A549 (cell line): Measurements from ENCODE around the gene PITPNM1. TPM values are rescaled to one million over a fixed set of nuclear protein-coding genes. Genes with fewer than 3 reads are reported as not detected.

Source experiments
- ATAC-seq, 2 experiments: fragments of 200-7000 bp in 1 of 2; fragments of >200 bp in 1 of 2; cut with Nextera tagmentation in 1 of 2; cut with Tn5 transposase in 1 of 2; 3 replicates each; pipeline versions ENCODE4 v1.8.0 to v1.9.1; 2018 to 2020; ENCODE audit warnings: mild to moderate bottlenecking in 1 of 2, moderate library complexity in 1 of 2
- CTCF ChIA-PET: fragments of 300-600 bp; sonication (Branson Sonifier 250); formaldehyde crosslinking; extraction: SDS; loops from one replicate; lab custom pipeline; 2021; ENCODE audit warnings: antibody characterized with exemption, inconsistent platforms; lab: Yijun Ruan, JAX
- POLR2A ChIA-PET: fragments of 350-600 bp; formaldehyde crosslinking; extraction: SDS; loops from one replicate; lab custom pipeline; 2021; ENCODE audit warnings: antibody characterized with exemption, inconsistent platforms; lab: Yijun Ruan, JAX
- DNase-seq, 2 experiments: peaks; one replicate each; pipeline versions ENCODE4 v3.0.0 to v3.0.0-alpha.2; 2011 to 2016; ENCODE audit warnings: low read depth in 1 of 2, low spot score in 1 of 2
- FAIRE-seq: peaks from 2 replicates; lab custom pipeline; 2011; peaks lifted over from hg19 to GRCh38; lab: Jason Lieb, UNC
- H3K27ac ChIP-seq, 2 experiments: fragments of >200 bp; sonication (Bioruptor Twin); formaldehyde crosslinking; 3 replicates each; pipeline ENCODE4 v1.5.1; 2016 to 2017
- H3K4me1 ChIP-seq: fragments of >200 bp; sonication (Bioruptor Twin); formaldehyde crosslinking; 3 replicates; pipeline ENCODE4 v1.6.1; 2016
- H3K4me2 ChIP-seq: fragments of >200 bp; sonication (Bioruptor Twin); formaldehyde crosslinking; 3 replicates; pipeline ENCODE4 v1.6.1; 2016
- H3K4me3 ChIP-seq: fragments of >200 bp; sonication (Bioruptor Twin); formaldehyde crosslinking; 3 replicates; pipeline ENCODE4 v1.5.1; 2016
- H3K9me3 ChIP-seq: fragments of >200 bp; sonication (Bioruptor Twin); formaldehyde crosslinking; 3 replicates; pipeline ENCODE4 v1.6.1; 2016
- CBX8 ChIP-seq: fragments of 200-600 bp; sonication (generic); IDR thresholded peaks from 2 replicates; pipeline ENCODE4 v1.6.1; 2016
- CEBPB ChIP-seq, 2 experiments: fragments of >200 bp in 1 of 2; sonication (Bioruptor Twin) in 1 of 2; formaldehyde crosslinking in 1 of 2; IDR thresholded peaks; 2 replicates each; pipeline ENCODE4 v1.6.1; 2012 to 2016
- CHD2 ChIP-seq: fragments of 150-350 bp; IDR thresholded peaks from 2 replicates; pipeline ENCODE4 v1.6.1; 2014; ENCODE audit warnings: low read length; ENCODE audit not compliant: partially characterized antibody
- CHD4 ChIP-seq: fragments of 200-600 bp; sonication (generic); IDR thresholded peaks from 2 replicates; pipeline ENCODE4 v1.6.1; 2016; ENCODE audit warnings: antibody characterized with exemption, mild to moderate bottlenecking, borderline replicate concordance
- EHF ChIP-seq: fragments of 250-450 bp; sonication (Bioruptor Pico); IDR thresholded peaks from 2 replicates; pipeline ENCODE4 v1.5.0; 2020; ENCODE audit warnings: mild to moderate bottlenecking
- EHMT2 ChIP-seq: fragments of 200-600 bp; sonication (generic); IDR thresholded peaks from 2 replicates; pipeline ENCODE4 v1.6.1; 2016; ENCODE audit warnings: antibody characterized with exemption, low read depth, mild to moderate bottlenecking, moderate library complexity
- EP300 ChIP-seq, 2 experiments: fragments of >200 bp; sonication (Bioruptor Twin); formaldehyde crosslinking; IDR thresholded peaks; 2 replicates in 1 of 2; 3 replicates in 1 of 2; pipeline ENCODE4 v1.6.1; 2016 to 2017
- FOSB ChIP-seq: fragments of 250-450 bp; sonication (Bioruptor Pico); IDR thresholded peaks from 2 replicates; pipeline ENCODE4 v1.5.0; 2020; ENCODE audit warnings: mild to moderate bottlenecking, moderate library complexity
- FOSL2 ChIP-seq, 2 experiments: fragments of 450-650 bp in 1 of 2; fragments of >200 bp in 1 of 2; sonication (Bioruptor Twin) in 1 of 2; formaldehyde crosslinking; IDR thresholded peaks; 2 replicates each; pipeline versions ENCODE4 v1.5.0 to v1.6.1; 2016 to 2020; ENCODE audit warnings: mild to moderate bottlenecking in 1 of 2, moderate library complexity in 1 of 2
- GATA3 ChIP-seq: IDR thresholded peaks from 2 replicates; pipeline ENCODE4 v1.6.1; 2012; ENCODE audit warnings: borderline replicate concordance
- HDAC2 ChIP-seq: fragments of 200-600 bp; sonication (generic); IDR thresholded peaks from 2 replicates; pipeline ENCODE4 v1.6.1; 2016
- HEYL ChIP-seq: fragments of 250-450 bp; sonication (Bioruptor Pico); IDR thresholded peaks from 2 replicates; pipeline ENCODE4 v1.8.0; 2021; ENCODE audit warnings: mild to moderate bottlenecking, moderate library complexity
- HOXA7 ChIP-seq: fragments of 250-450 bp; sonication (Bioruptor Pico); IDR thresholded peaks from 2 replicates; pipeline ENCODE4 v1.5.0; 2020; ENCODE audit warnings: mild to moderate bottlenecking, moderate library complexity
- HOXB13 ChIP-seq: fragments of 250-450 bp; sonication (Bioruptor Pico); IDR thresholded peaks from 2 replicates; pipeline ENCODE4 v1.5.0; 2020; ENCODE audit warnings: low read depth, mild to moderate bottlenecking, moderate library complexity
- HOXB5 ChIP-seq: fragments of 250-450 bp; sonication (Bioruptor Pico); IDR thresholded peaks from 2 replicates; pipeline ENCODE4 v1.5.0; 2020; ENCODE audit warnings: mild to moderate bottlenecking, moderate library complexity
- JUN ChIP-seq, 2 experiments: fragments of >200 bp; sonication (Bioruptor Twin); formaldehyde crosslinking; IDR thresholded peaks; 2 replicates in 1 of 2; 3 replicates in 1 of 2; pipeline ENCODE4 v1.6.1; 2016 to 2017
- JUNB ChIP-seq: fragments of >200 bp; sonication (Bioruptor Twin); formaldehyde crosslinking; IDR thresholded peaks from 2 replicates; pipeline ENCODE4 v1.6.1; 2016
- KDM1A ChIP-seq: fragments of 200-600 bp; sonication (generic); IDR thresholded peaks from 2 replicates; pipeline ENCODE4 v1.6.1; 2016; ENCODE audit warnings: low read depth, mild to moderate bottlenecking
- MAFK ChIP-seq: fragments of 450-650 bp; IDR thresholded peaks from 2 replicates; pipeline ENCODE4 v1.6.1; 2014; ENCODE audit not compliant: partially characterized antibody
- MYC ChIP-seq: IDR thresholded peaks from 2 replicates; pipeline ENCODE4 v1.6.1; 2012; ENCODE audit warnings: mild to moderate bottlenecking, inconsistent platforms, low read length, improper control_type of control experiment, borderline replicate concordance
- NFE2L2 ChIP-seq: fragments of 150-350 bp; conservative IDR thresholded peaks from 2 replicates; pipeline ENCODE4 v1.6.1; 2014; ENCODE audit warnings: low read length
- NPAS2 ChIP-seq: fragments of 250-450 bp; sonication (Bioruptor Pico); IDR thresholded peaks from 2 replicates; pipeline ENCODE4 v1.8.0; 2022; ENCODE audit warnings: mild to moderate bottlenecking, moderate library complexity, borderline replicate concordance
- NR3C1 ChIP-seq: fragments of >200 bp; sonication (Bioruptor Twin); formaldehyde crosslinking; IDR thresholded peaks from 3 replicates; pipeline ENCODE4 v1.6.1; 2017
- POLR2A ChIP-seq: IDR thresholded peaks from 2 replicates; pipeline ENCODE4 v1.6.1; 2012; ENCODE audit warnings: mild to moderate bottlenecking, low read length
- POLR2AphosphoS2 ChIP-seq: conservative IDR thresholded peaks from 2 replicates; pipeline ENCODE4 v1.6.1; 2012; ENCODE audit warnings: low read length, improper control_type of control experiment, inconsistent platforms
- RARB ChIP-seq: fragments of 250-450 bp; sonication (Bioruptor Pico); IDR thresholded peaks from 2 replicates; pipeline ENCODE4 v1.8.0; 2021; ENCODE audit warnings: mild to moderate bottlenecking, moderate library complexity
- REST ChIP-seq: fragments of 200-600 bp; sonication (generic); IDR thresholded peaks from 2 replicates; pipeline ENCODE4 v1.6.1; 2016; ENCODE audit warnings: antibody characterized with exemption, mild to moderate bottlenecking, moderate library complexity
- RFX5 ChIP-seq: fragments of 450-650 bp; IDR thresholded peaks from 2 replicates; pipeline ENCODE4 v1.7.1; 2014; ENCODE audit warnings: antibody characterized with exemption, mild to moderate bottlenecking, moderate library complexity
- SMC3 ChIP-seq: fragments of >200 bp; sonication (Bioruptor Twin); formaldehyde crosslinking; IDR thresholded peaks from 3 replicates; pipeline ENCODE4 v1.6.1; 2018; ENCODE audit warnings: inconsistent platforms
- SREBF2 ChIP-seq: fragments of 450-650 bp; IDR thresholded peaks from 2 replicates; pipeline ENCODE4 v1.6.1; 2014; ENCODE audit warnings: mild to moderate bottlenecking, moderate library complexity
- TFCP2L1 ChIP-seq: fragments of 250-450 bp; sonication (Bioruptor Pico); IDR thresholded peaks from 2 replicates; pipeline ENCODE4 v1.5.0; 2021; ENCODE audit warnings: mild to moderate bottlenecking
- TP53 ChIP-seq: fragments of 250-450 bp; sonication (Bioruptor Pico); IDR thresholded peaks from 2 replicates; pipeline ENCODE4 v1.5.0; 2021; ENCODE audit warnings: mild to moderate bottlenecking, moderate library complexity
- ZC3H11A ChIP-seq: fragments of 450-650 bp; IDR thresholded peaks from 2 replicates; pipeline ENCODE4 v1.6.1; 2014; ENCODE audit warnings: antibody characterized with exemption, mild to moderate bottlenecking
- ZFP36 ChIP-seq: fragments of 450-650 bp; IDR thresholded peaks from 2 replicates; pipeline ENCODE4 v1.6.1; 2014; ENCODE audit warnings: borderline replicate concordance; ENCODE audit not compliant: partially characterized antibody
- ZSCAN20 ChIP-seq: fragments of 250-450 bp; sonication (Bioruptor Pico); IDR thresholded peaks from 2 replicates; pipeline ENCODE4 v1.8.0; 2022; ENCODE audit warnings: mild to moderate bottlenecking, moderate library complexity
- WGBS: methylation state at CpG from one replicate; pipeline ENCODE4 v1.1.6; 2017; ENCODE audit errors: missing lambda C conversion rate; 5-methylcytosine and 5-hydroxymethylcytosine counted together
- polyA plus RNA-seq, 4 experiments: library from polyadenylated mRNA; depleted of rRNA in 3 of 4; stranded (reverse); fragments of >200 nt; fragmentation: RNase III in 1 of 4; extraction: RNeasy Plus Mini Kit Qiagen cat#74134 plus additional on column Dnase treatment in 1 of 4; gene quantifications; 2 replicates in 3 of 4; 3 replicates in 1 of 4; pipeline ENCODE4 v1.2.3, GENCODE V29; 2011 to 2017
- TF ChIP-seq, protein P1 (sequence below): fragments of >200 bp; sonication (Bioruptor Twin); formaldehyde crosslinking; IDR thresholded peaks from 2 replicates; pipeline ENCODE4 v1.6.1; 2016
- TF ChIP-seq, protein P2 (sequence below): fragments of 150-350 bp; IDR thresholded peaks from 2 replicates; pipeline ENCODE4 v1.6.1; 2014; ENCODE audit warnings: low read depth, mild to moderate bottlenecking, low read length
- TF ChIP-seq, protein P3 (sequence below): fragments of >200 bp; sonication (Bioruptor Twin); formaldehyde crosslinking; IDR thresholded peaks from 3 replicates; pipeline ENCODE4 v1.6.1; 2016

PITPNM1 gene
- polyA plus RNA-seq, 2 of the 4 experiments (the other 2 are of a cell fraction), result 14.2 to 42.0 TPM

- peak; percentile 78 to 82 for ATAC-seq
- Histone ChIP-seq H3K4me1 (peaks cover 34% of the 10 kb centered on the region), H3K27ac (peak overlapping the region; percentile 95 to 99)
- TF ChIP-seq ZC3H11A (no peak), FOSL2 (IDR thresholded peaks at IDR 0.05) (peak; percentile 52; the same call in 1 of the 2 replicates), FOSL2 (CRISPR knock-in tag; IDR thresholded peaks at IDR 0.05) (peak; percentile 97), POLR2AphosphoS2 (no peak), MYC (no peak), NPAS2 (CRISPR knock-in tag) (no peak; the same call in 1 of the 2 replicates), CHD2 (no peak), EHMT2 (no peak), KDM1A (no peak), CHD4 (no peak), JUN (IDR thresholded peaks at IDR 0.05) (peak in 1 of 2 experiments; percentile 35; a peak in 2 of 5 replicates), CEBPB (IDR thresholded peaks at IDR 0.05) (no peak), MAFK (peak; percentile 25), ZSCAN20 (CRISPR knock-in tag) (no peak), RARB (CRISPR knock-in tag) (no peak), HEYL (CRISPR knock-in tag) (no peak), HDAC2 (no peak), HOXB13 (no peak), CBX8 (no peak), NR3C1 (no peak), POLR2A (peak; percentile 61), ZFP36 (no peak), RFX5 (no peak), FOSB (CRISPR knock-in tag) (no peak), REST (no peak), JUNB (peak; percentile 32; the same call in 1 of the 2 replicates), TP53 (CRISPR knock-in tag) (peak; percentile 84; the same call in 1 of the 2 replicates), EHF (CRISPR knock-in tag) (peak; percentile 48; the same call in 1 of the 2 replicates), SREBF2 (no peak), GATA3 (no peak), HOXB5 (CRISPR knock-in tag) (peak; percentile 58), HOXA7 (CRISPR knock-in tag) (no peak), NFE2L2 (no peak), TFCP2L1 (CRISPR knock-in tag) (0 out of 2 replicates have a peak, but pooled peaks have one; percentile 15), SMC3 (no peak; the same call in 2 of the 3 replicates), EP300 (IDR thresholded peaks at IDR 0.05) (no peak; a peak in 1 of 5 replicates)
- TF ChIP-seq, protein P1, sequence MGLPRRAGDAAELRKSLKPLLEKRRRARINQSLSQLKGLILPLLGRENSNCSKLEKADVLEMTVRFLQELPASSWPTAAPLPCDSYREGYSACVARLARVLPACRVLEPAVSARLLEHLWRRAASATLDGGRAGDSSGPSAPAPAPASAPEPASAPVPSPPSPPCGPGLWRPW, result no peak
- TF ChIP-seq, protein P2, sequence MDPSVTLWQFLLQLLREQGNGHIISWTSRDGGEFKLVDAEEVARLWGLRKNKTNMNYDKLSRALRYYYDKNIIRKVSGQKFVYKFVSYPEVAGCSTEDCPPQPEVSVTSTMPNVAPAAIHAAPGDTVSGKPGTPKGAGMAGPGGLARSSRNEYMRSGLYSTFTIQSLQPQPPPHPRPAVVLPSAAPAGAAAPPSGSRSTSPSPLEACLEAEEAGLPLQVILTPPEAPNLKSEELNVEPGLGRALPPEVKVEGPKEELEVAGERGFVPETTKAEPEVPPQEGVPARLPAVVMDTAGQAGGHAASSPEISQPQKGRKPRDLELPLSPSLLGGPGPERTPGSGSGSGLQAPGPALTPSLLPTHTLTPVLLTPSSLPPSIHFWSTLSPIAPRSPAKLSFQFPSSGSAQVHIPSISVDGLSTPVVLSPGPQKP, result no peak
- TF ChIP-seq, protein P3, sequence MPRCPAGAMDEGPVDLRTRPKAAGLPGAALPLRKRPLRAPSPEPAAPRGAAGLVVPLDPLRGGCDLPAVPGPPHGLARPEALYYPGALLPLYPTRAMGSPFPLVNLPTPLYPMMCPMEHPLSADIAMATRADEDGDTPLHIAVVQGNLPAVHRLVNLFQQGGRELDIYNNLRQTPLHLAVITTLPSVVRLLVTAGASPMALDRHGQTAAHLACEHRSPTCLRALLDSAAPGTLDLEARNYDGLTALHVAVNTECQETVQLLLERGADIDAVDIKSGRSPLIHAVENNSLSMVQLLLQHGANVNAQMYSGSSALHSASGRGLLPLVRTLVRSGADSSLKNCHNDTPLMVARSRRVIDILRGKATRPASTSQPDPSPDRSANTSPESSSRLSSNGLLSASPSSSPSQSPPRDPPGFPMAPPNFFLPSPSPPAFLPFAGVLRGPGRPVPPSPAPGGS, result no peak
Observed at GRCh38 chr11:67463680-67464410, 41.3 kb downstream of the PITPNM1 start.

More at GRCh38 chr11:67463680-67464410, 41.3 kb downstream of the PITPNM1 start:
- no peaks in the 10 kb centered on the region for H3K9me3 ChIP-seq
- ChIA-PET POLR2A (interaction anchor here (0.7 to 1.0 kb wide), 2 partner anchors 19 to 110 kb away, joined by 3 to 4 read pairs; partner anchors contain the start of genes AIP and POLD4), CTCF (interaction anchor here (0.7 kb wide), 1 partner anchor 12 kb away, joined by 4 read pairs; no protein-coding TSS in a partner anchor)
- no peak for FAIRE-seq
- H3K4me3 ChIP-seq, result peak overlapping the region; percentile 73
- peak; percentile 90 to 91 for DNase-seq
- H3K4me2 ChIP-seq, result peak overlapping the region; percentile 88
- WGBS, result 59% methylated on average over 9 of the region's 20 CpGs
